Measurements from ENCODE around the gene TLL1. TPM values are rescaled to one million over a fixed set of nuclear protein-coding genes. Genes with fewer than 3 reads are reported as not detected.

TLL1 gene
- total RNA-seq, 2 experiments from 2014 or later, result 0.44 to 3.9 TPM

DNA sequence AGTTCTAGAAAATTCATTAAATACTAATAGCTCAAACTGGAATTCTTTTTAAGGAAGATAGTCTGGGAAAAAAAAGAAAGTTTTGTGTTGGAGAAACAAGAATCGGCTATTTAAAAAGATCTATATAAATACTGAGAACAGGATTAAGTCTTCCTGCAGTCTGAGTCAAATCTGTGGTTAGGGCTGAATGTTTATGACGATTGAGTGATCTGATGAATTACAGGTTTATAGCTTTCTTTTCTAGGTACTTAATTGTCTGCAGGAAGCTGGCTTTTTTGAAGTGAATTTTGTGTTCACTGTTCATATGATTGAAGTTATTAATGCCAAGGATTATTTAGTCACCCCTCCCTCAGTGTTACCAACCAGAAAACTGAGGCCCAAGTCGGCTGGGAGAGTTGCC is 42.2 kb downstream of the TLL1 start:
- intact Hi-C loops (cut with micrococcal nuclease; ENCODE audit: unreplicated experiment), result no loop called here
- no peaks in the 10 kb centered on the region for H3K36me3 ChIP-seq (ENCODE audit: insufficient read depth, low read length)
- H3K4me2 ChIP-seq (ENCODE audit: low read length), result no peak overlapping the region
- no peak for DNase-seq (ENCODE audit: low spot score)
- ChIA-PET CTCF (ENCODE audit: unreplicated experiment) (no interaction called here), POLR2A (interaction anchor here (0.8 to 1.3 kb wide), 6 partner anchors 8 to 47 kb away, joined by 3 to 5 read pairs (median 4); no protein-coding TSS in a partner anchor)
- H2AFZ ChIP-seq (ENCODE audit: low read length), result peak overlapping the region; percentile 37
- no TSS peak for BruUV-seq (replicated peaks)
- no peak for TF ChIP-seq EZH2phosphoT487 (IDR thresholded peaks at IDR 0.05; ENCODE audit: borderline replicate concordance, low read depth, low read length)
- TF ChIP-seq, protein P1, sequence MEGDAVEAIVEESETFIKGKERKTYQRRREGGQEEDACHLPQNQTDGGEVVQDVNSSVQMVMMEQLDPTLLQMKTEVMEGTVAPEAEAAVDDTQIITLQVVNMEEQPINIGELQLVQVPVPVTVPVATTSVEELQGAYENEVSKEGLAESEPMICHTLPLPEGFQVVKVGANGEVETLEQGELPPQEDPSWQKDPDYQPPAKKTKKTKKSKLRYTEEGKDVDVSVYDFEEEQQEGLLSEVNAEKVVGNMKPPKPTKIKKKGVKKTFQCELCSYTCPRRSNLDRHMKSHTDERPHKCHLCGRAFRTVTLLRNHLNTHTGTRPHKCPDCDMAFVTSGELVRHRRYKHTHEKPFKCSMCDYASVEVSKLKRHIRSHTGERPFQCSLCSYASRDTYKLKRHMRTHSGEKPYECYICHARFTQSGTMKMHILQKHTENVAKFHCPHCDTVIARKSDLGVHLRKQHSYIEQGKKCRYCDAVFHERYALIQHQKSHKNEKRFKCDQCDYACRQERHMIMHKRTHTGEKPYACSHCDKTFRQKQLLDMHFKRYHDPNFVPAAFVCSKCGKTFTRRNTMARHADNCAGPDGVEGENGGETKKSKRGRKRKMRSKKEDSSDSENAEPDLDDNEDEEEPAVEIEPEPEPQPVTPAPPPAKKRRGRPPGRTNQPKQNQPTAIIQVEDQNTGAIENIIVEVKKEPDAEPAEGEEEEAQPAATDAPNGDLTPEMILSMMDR (conservative IDR thresholded peaks at IDR 0.05; ENCODE audit: low read length), result no peak
- no peaks in the 10 kb centered on the region for H3K9me2 ChIP-seq (ENCODE audit: insufficient read depth, low read length)
- H3K79me2 ChIP-seq (ENCODE audit: insufficient read depth, low read depth, low read length), result no peaks in the 10 kb centered on the region
- no peaks in the 10 kb centered on the region for H3K9me3 ChIP-seq (ENCODE audit: low read length)
- no peak overlapping the region for H3K27ac ChIP-seq (ENCODE audit: low read depth, low read length, poor library complexity, severe bottlenecking)
- H3K4me3 ChIP-seq (ENCODE audit: low read depth, low read length, poor library complexity, severe bottlenecking), result no peak overlapping the region
- no peaks in the 10 kb centered on the region for H4K20me1 ChIP-seq (ENCODE audit: insufficient read depth, low read length)
- H3K4me1 ChIP-seq (ENCODE audit: insufficient read depth, low read length, poor library complexity, severe bottlenecking), result peaks cover 15% of the 10 kb centered on the region

DNA sequence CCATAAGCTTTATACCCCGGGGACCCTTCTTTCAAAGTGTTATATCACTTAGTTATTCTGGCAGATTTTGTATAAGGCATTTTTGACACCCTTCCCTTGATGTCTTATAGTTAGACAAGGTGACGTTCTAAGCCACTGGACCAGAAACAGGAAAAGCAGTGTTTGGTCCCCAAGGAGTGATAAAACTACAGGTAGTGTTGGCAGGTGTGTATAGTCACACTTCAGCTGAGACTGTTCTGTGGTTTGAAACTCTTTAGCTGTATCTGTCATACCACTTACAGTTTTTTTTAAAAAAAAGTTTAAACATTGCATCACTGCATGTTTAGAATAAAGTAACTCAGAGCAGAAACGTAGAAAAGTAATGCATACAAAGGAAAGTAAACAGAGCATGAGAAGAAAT is 48.5 kb downstream of the TLL1 start:
- H3K36me3 ChIP-seq (ENCODE audit: insufficient read depth, low read length), result no peaks in the 10 kb centered on the region
- H3K9me3 ChIP-seq (ENCODE audit: low read length), result no peaks in the 10 kb centered on the region
- peak overlapping the region; percentile 52; the same call in 1 of the 2 replicates for H2AFZ ChIP-seq (ENCODE audit: low read length)
- BruUV-seq (replicated peaks), result no TSS peak
- intact Hi-C loops (cut with micrococcal nuclease; ENCODE audit: unreplicated experiment), result loop anchor here (10.0 kb wide), 1 partner anchor 947 kb away; the partner anchor contains the start of gene TRIM61
- no peak for TF ChIP-seq EZH2phosphoT487 (IDR thresholded peaks at IDR 0.05; ENCODE audit: borderline replicate concordance, low read depth, low read length)
- TF ChIP-seq, protein P1 (conservative IDR thresholded peaks at IDR 0.05; ENCODE audit: low read length), result no peak
- H3K9me2 ChIP-seq (ENCODE audit: insufficient read depth, low read length), result no peaks in the 10 kb centered on the region
- no peaks in the 10 kb centered on the region for H4K20me1 ChIP-seq (ENCODE audit: insufficient read depth, low read length)
- H3K4me2 ChIP-seq (ENCODE audit: low read length), result peak overlapping the region; percentile 54
- peaks cover 42% of the 10 kb centered on the region for H3K4me1 ChIP-seq (ENCODE audit: insufficient read depth, low read length, poor library complexity, severe bottlenecking)
- ChIA-PET POLR2A (interaction anchor here (0.5 to 4.0 kb wide), 12 partner anchors 10 to 71 kb away, joined by 3 to 27 read pairs (median 5); no protein-coding TSS in a partner anchor), CTCF (ENCODE audit: unreplicated experiment) (interaction anchor here (0.9 kb wide), 1 partner anchor 24 kb away, joined by 4 read pairs; no protein-coding TSS in a partner anchor)
- peak; percentile 87 for DNase-seq (ENCODE audit: low spot score)
- H3K4me3 ChIP-seq (ENCODE audit: low read depth, low read length, poor library complexity, severe bottlenecking), result peak overlapping the region; percentile 39
- H3K27ac ChIP-seq (ENCODE audit: low read depth, low read length, poor library complexity, severe bottlenecking), result peak overlapping the region; percentile 71
- H3K79me2 ChIP-seq (ENCODE audit: insufficient read depth, low read depth, low read length), result no peaks in the 10 kb centered on the region

DNA sequence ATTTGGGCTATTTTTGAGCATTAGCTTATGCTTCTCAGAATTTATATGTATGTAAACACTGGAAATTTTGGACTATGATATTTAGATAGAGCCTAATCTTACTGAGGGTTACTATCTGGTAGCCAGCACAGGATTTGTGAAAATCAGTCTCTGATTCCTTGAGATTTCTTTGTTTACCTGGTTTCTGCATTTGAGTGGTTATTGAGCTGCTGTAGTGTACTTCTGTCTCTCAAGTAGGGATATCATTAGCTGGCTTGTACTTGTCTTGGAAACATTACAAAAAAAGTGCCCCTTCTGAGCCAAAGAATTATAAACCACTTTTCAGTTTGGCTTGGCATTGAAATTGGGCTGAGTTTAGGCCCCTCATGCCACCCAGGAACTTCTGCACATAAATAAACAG is 49.7 kb downstream of the TLL1 start:
- TF ChIP-seq, protein P1 (conservative IDR thresholded peaks at IDR 0.05; ENCODE audit: low read length), result no peak
- no peak for TF ChIP-seq EZH2phosphoT487 (IDR thresholded peaks at IDR 0.05; ENCODE audit: borderline replicate concordance, low read depth, low read length)
- CTCF ChIA-PET (ENCODE audit: unreplicated experiment), result no interaction called here
- intact Hi-C loops (cut with micrococcal nuclease; ENCODE audit: unreplicated experiment), result loop anchor here (10.0 kb wide), 1 partner anchor 948 kb away; the partner anchor contains the start of gene TRIM61
- Histone ChIP-seq H3K4me3 (ENCODE audit: low read depth, low read length, poor library complexity, severe bottlenecking) (no peak overlapping the region), H2AFZ (ENCODE audit: low read length) (peak overlapping the region; percentile 44; the same call in 1 of the 2 replicates), H3K9me2 (ENCODE audit: insufficient read depth, low read length) (no peaks in the 10 kb centered on the region), H3K4me2 (ENCODE audit: low read length) (peak overlapping the region; percentile 54), H3K4me1 (ENCODE audit: insufficient read depth, low read length, poor library complexity, severe bottlenecking) (peaks cover 42% of the 10 kb centered on the region), H3K27ac (ENCODE audit: low read depth, low read length, poor library complexity, severe bottlenecking) (peak overlapping the region; percentile 71), H4K20me1 (ENCODE audit: insufficient read depth, low read length) (no peaks in the 10 kb centered on the region), H3K9me3 (ENCODE audit: low read length) (no peaks in the 10 kb centered on the region), H3K36me3 (ENCODE audit: insufficient read depth, low read length) (no peaks in the 10 kb centered on the region), H3K79me2 (ENCODE audit: insufficient read depth, low read depth, low read length) (no peaks in the 10 kb centered on the region)
- BruUV-seq (replicated peaks), result no TSS peak
- DNase-seq (ENCODE audit: low spot score), result no peak
- POLR2A ChIA-PET, result interaction anchor here (0.7 to 4.0 kb wide), 8 partner anchors 9 to 373 kb away, joined by 3 to 27 read pairs (median 4); no protein-coding TSS in a partner anchor
